ENCODE measurements around the gene ASXL1.

ASXL1 gene

GRCh38 chr20:32450484-32451061, 92.4 kb downstream of the ASXL1 start:
- no peak overlapping the region for H3K27ac ChIP-seq
- H3K27me3 ChIP-seq (ENCODE audit: control insufficient read depth, insufficient read depth, low read length), result no peaks in the 10 kb centered on the region
- no peak overlapping the region for H2AFZ ChIP-seq
- no peak for TF ChIP-seq CTCF (IDR thresholded peaks at IDR 0.05)
- no peaks in the 10 kb centered on the region for H3K36me3 ChIP-seq (ENCODE audit: control insufficient read depth, insufficient read depth, low read length)
- peaks cover 4% of the 10 kb centered on the region for H3K4me1 ChIP-seq
- H3K4me3 ChIP-seq (ENCODE audit: low read depth, low read length), result no peak overlapping the region
- no peaks in the 10 kb centered on the region for H3K9me3 ChIP-seq (ENCODE audit: control insufficient read depth, low read length)
- H3K4me2 ChIP-seq (ENCODE audit: low read length), result no peak overlapping the region
- no peaks in the 10 kb centered on the region for H3K79me2 ChIP-seq
- no peak overlapping the region for H3K9ac ChIP-seq

DNA sequence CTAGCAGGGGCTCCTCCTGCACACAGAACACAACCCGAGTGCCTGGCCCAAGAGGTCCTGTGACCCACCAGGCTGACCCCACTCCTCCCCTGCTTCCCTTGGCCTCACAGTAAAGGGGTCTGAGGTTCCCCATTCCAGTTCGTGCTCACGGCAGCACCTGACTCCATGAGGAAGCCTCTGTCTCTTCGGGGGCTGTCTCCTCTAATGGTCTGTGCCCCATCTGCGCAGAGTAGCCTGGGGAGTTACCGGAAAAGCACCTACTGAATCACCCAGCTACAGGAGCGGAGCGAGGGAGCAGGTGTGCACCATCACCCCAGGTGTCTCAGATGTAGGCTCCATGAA, 93.2 kb downstream of the ASXL1 start:
- peaks cover 4% of the 10 kb centered on the region for H3K4me1 ChIP-seq
- peaks cover 3% of the 10 kb centered on the region for H3K79me2 ChIP-seq
- H3K36me3 ChIP-seq (ENCODE audit: control insufficient read depth, insufficient read depth, low read length), result no peaks in the 10 kb centered on the region
- H3K27me3 ChIP-seq (ENCODE audit: control insufficient read depth, insufficient read depth, low read length), result no peaks in the 10 kb centered on the region
- H3K4me3 ChIP-seq (ENCODE audit: low read depth, low read length), result no peak overlapping the region
- H3K4me2 ChIP-seq (ENCODE audit: low read length), result no peak overlapping the region
- H3K9me3 ChIP-seq (ENCODE audit: control insufficient read depth, low read length), result no peaks in the 10 kb centered on the region
- TF ChIP-seq CTCF (IDR thresholded peaks at IDR 0.05), result no peak
- H3K27ac ChIP-seq, result no peak overlapping the region
- H2AFZ ChIP-seq, result no peak overlapping the region
- H3K9ac ChIP-seq, result no peak overlapping the region

GRCh38 chr20:32451682-32452461, 93.7 kb downstream of the ASXL1 start:
- Histone ChIP-seq H3K4me3 (ENCODE audit: low read depth, low read length) (no peak overlapping the region), H3K27ac (no peak overlapping the region), H3K79me2 (peaks cover 3% of the 10 kb centered on the region), H3K9me3 (ENCODE audit: control insufficient read depth, low read length) (no peaks in the 10 kb centered on the region), H3K4me2 (ENCODE audit: low read length) (no peak overlapping the region), H3K36me3 (ENCODE audit: control insufficient read depth, insufficient read depth, low read length) (no peaks in the 10 kb centered on the region), H3K4me1 (peaks cover 4% of the 10 kb centered on the region), H2AFZ (no peak overlapping the region), H3K27me3 (ENCODE audit: control insufficient read depth, insufficient read depth, low read length) (no peaks in the 10 kb centered on the region), H3K9ac (no peak overlapping the region)
- no peak for TF ChIP-seq CTCF (IDR thresholded peaks at IDR 0.05)

GRCh38 chr20:32452776-32453466, 94.8 kb downstream of the ASXL1 start:
- Histone ChIP-seq H3K4me2 (ENCODE audit: low read length) (no peak overlapping the region), H2AFZ (no peak overlapping the region), H3K79me2 (peaks cover 3% of the 10 kb centered on the region), H3K4me1 (peaks cover 4% of the 10 kb centered on the region), H3K27ac (no peak overlapping the region), H3K4me3 (ENCODE audit: low read depth, low read length) (no peak overlapping the region), H3K9me3 (ENCODE audit: control insufficient read depth, low read length) (no peaks in the 10 kb centered on the region), H3K9ac (no peak overlapping the region), H3K27me3 (ENCODE audit: control insufficient read depth, insufficient read depth, low read length) (no peaks in the 10 kb centered on the region), H3K36me3 (ENCODE audit: control insufficient read depth, insufficient read depth, low read length) (no peaks in the 10 kb centered on the region)
- TF ChIP-seq CTCF (IDR thresholded peaks at IDR 0.05), result no peak

Data from parathyroid adenoma (tissue), 2 donors.